Activated CD8-positive, alpha-beta memory T cell treated with anti-CD3 and anti-CD28 coated beads for 24 hours (primary cell): ENCODE data around the gene EEF1G.

Experiments
- DNase-seq: peaks from one replicate; pipeline ENCODE4 v3.0.0-alpha.2; 2020

Gene EEF1G

DNA sequence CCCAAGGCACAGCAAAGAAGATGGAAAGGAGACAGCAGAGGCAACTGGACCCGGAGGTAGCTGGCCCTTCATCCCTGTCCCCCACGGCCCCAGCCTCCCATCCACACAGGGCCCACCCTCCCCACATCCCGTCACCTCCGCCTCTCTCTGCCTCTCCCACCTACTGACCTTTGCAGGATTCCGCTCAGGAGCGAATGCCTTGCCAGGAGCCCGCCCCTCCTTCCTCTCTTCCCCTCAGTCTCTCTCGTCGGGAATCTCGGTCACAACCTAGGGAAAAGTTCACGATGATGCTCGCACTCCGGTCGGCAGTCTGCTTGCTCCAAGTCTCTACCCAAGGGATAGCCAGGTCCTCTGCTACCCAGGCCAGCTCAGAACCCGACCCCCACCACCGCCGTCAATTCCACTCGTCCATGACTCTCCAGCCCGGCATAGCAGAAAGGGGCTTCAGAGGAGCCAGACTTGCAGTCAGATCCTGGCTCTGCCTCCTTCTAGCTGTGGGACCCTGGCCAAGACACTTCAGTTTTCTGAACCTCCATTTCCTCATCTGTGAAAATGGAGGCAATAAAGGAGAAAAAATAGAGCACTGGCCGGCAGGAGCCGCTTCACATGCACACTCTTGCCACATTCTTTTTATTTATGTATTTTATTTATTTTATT is 37.3 kb downstream of the EEF1G start:
- DNase-seq, result no peak

DNA sequence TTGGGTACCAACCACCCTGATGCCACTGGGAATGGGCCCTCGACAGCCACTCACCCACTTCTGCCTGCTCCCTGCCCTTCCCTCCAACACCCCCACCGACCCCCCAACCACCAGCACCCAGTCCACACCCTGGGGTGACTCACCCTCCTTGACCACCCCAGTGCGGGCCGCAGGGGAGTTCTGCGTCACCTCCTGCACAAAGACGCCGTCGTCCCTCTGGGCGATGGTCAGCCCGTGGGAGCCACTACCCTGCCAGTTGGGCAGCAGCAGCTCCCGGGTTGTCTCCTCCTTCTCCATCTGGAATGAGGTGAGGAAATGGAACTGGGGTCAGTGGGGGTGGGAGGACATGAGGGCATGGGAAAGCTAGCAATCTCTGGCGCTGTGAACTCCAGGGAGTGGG is 37.9 kb downstream of the EEF1G start:
- DNase-seq, result no peak

DNA sequence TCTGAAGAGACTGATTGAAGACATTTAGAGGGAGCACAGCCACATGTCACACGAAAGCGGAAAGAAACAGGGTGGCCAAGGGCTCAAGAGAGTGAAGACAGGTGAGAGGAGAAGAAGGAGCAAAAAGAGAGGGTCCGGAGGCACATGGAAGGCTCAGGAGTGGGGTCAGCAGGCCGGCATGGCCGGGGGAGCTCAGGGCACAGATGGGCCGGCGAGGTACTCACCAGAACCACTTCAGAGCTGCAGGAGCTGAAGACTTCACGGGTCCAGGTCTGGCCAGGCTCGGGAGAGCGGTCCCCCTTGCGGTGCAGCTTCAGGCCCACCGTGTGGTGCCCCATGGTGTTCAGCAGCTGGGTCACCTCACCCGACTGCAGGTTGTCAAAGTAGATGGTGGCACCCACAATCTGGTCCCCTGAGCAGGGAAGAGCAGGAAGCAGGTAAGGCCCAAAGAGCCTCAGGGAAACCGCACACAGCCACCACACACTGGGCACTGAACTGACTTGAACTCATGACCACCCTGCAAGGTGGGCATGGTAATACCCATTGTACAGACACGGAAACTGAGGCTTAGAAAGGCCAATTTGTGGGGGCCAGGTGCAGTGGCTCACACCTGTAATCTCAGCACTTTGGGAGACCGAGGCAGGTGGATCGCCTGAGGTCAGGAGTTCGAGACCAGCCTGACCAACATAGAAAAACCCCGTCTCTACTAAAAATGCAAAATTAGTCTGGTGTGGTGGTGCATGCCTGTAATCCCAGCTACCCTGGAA is 38.7 kb downstream of the EEF1G start:
- no peak for DNase-seq

DNA sequence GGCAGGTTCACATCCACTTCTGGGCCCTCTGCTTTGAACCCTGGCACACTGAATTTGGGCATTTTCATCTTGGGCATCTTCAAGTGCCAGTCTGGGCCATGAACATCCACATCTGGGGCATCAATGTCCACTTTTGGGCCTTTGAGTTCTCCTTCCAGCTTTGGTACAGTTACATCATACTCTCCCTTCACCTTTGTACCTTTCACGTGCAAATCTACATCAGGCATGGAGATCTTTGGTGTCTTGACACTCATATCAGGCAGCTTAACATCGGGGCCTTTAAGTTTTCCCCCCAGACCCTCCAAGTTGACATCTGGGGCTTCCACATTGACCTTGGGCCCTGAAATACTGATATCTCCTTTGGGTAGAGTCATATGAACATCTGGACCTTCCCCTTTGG is 41.6 kb downstream of the EEF1G start:
- DNase-seq, result no peak

DNA sequence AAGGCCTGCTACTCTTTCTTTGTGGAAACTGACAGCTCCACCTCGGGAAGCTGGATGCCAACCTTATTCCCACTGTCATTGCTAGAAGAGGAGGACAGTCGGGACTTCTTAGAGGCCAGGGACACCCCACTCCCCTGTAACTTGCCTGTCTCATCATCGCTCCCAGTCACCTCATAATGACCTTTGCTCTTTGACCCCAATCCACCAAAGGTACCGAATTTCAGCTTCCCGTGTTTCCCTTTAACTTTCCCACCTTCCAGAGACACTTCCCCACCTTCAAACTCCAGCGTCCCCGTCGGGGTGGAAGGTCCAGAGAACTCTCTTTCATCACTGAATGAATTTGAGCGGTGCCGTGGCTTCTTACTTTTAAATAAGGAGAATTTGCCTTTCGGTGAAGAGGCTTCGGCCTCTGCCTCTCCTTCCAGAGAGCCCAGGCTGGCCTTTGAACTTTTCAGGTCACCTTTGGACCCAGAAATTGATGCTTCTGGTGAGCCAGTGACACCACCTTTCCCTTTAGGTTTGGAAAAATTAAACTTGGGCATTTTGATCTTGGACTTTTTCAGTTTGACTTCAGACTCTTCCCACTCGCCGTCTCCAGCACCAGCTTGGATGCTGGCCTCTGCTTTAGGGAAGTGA is 56.8 kb downstream of the EEF1G start:
- no peak for DNase-seq

DNA sequence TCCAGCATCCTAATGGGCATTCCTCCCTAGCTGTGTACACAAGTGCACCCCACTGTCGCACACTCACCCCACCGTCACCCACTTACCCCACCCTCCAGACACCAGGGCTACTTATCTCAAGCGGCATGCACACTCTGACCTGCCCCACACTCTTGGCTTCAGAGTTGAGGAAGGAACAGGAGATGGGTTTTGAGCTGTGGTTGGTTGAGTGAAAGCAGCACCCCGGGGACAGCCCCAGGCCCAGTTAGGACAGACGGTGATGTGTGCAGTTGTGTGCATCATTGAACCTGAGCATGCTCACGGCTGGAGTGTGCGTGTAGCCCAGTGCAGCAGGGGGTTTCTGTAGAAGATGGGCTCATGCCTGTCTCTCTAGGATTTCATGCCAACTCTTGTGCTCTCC is 59.5 kb downstream of the EEF1G start:
- DNase-seq, result no peak

DNA sequence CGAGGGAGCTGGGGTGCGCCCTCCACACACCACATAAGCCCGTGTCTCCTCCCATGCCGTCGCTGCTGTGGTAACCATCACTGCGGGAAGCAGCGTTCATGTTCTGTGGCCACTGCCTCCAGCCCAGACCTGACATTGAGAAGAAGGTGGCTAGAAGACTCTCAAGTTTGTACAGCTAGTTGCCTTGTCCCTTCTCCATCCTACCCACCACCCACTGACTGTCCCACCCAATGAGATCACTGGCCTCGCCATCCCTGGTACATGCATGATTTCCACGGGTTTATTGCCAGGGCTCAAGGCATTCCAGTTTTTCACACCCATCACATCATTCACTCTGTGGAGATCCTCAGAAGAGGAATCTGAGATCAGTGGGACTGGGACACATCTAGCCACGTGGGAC is 60.1 kb downstream of the EEF1G start:
- DNase-seq, result no peak

DNA sequence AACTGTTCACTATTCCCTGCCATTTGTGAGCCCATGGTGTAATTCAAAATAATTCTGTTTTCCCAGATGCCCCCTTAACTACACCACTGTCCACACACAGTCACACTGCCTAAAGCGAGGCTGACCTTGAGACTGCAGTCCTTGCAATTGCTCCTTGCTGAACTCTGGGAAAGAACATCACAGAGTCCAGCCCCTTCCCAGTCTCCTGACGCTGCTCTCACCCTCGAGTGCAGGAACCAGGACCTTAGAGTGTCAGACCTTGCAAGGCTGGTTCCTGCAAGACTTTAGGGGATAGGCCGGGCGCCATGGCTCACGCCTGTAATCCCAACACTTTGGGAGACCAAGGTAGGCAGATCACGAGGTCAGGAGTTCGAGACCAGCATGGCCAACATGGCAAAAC is 60.7 kb downstream of the EEF1G start:
- no peak for DNase-seq
